CD4-positive, alpha-beta T cell (primary cell): Measurements from ENCODE around the gene PGC. TPM values are rescaled to one million over a fixed set of nuclear protein-coding genes. Genes with fewer than 3 reads are reported as not detected.

Experiments used
- ATAC-seq: fragments of 200-7000 bp; cut with Tn5 transposase; one replicate; pipeline ENCODE4 v1.10.0; 2022; ENCODE audit warnings: mild to moderate bottlenecking; ENCODE audit not compliant: poor library complexity
- CTCF ChIA-PET: fragments of 350-600 bp; sonication (Branson Sonifier 250); formaldehyde crosslinking; loops from one replicate; lab custom pipeline; 2021; ENCODE audit warnings: antibody characterized with exemption, inconsistent platforms; lab: Charles Lee
- POLR2A ChIA-PET: fragments of 350-600 bp; sonication (Branson Sonifier 250); formaldehyde crosslinking; loops from one replicate; lab custom pipeline; 2021; ENCODE audit warnings: antibody characterized with exemption, inconsistent platforms; lab: Charles Lee
- DNase-seq, 14 experiments: peaks; one replicate each; pipeline ENCODE4 v3.0.0-alpha.2; 2013 to 2020; ENCODE audit warnings: mixed read lengths in 2 of 14
- H3K27ac ChIP-seq, 2 donors: one replicate each; pipeline versions ENCODE4 v1.5.1 to v1.7.0; 2013; ENCODE audit warnings: low read length in 2 of 2, low read depth in 1 of 2, mild to moderate bottlenecking in 1 of 2
- H3K27me3 ChIP-seq, 2 experiments: 1 replicate in 1 of 2; 2 replicates in 1 of 2; pipeline versions ENCODE4 v1.6.1 to v1.7.0; 2013; ENCODE audit warnings: low read length in 2 of 2, control low read depth in 1 of 2, mild to moderate bottlenecking in 1 of 2, moderate library complexity in 1 of 2; ENCODE audit not compliant: insufficient read depth in 2 of 2, control insufficient read depth in 1 of 2
- H3K36me3 ChIP-seq: one replicate; pipeline ENCODE4 v1.6.1; 2013; ENCODE audit warnings: low read length, control low read depth; ENCODE audit not compliant: insufficient read depth
- H3K4me1 ChIP-seq: one replicate; pipeline ENCODE4 v1.6.1; 2013; ENCODE audit warnings: low read length, control low read depth; ENCODE audit not compliant: insufficient read depth
- H3K4me3 ChIP-seq: one replicate; pipeline ENCODE4 v1.5.1; 2013; ENCODE audit warnings: mild to moderate bottlenecking, low read length, moderate library complexity
- H3K9me3 ChIP-seq, 2 experiments: 1 replicate in 1 of 2; 2 replicates in 1 of 2; pipeline versions ENCODE4 v1.6.1 to v1.7.0; 2013; ENCODE audit warnings: low read length in 2 of 2, mild to moderate bottlenecking in 2 of 2, control low read depth in 1 of 2, moderate library complexity in 1 of 2; ENCODE audit not compliant: control insufficient read depth in 1 of 2, insufficient read depth in 1 of 2
- H3K27ac Mint-ChIP-seq: one replicate; pipeline ENCODE4 v1.8.0; 2020; ENCODE audit warnings: mixed read lengths
- H3K27me3 Mint-ChIP-seq: one replicate; pipeline ENCODE4 v1.8.0; 2021; ENCODE audit warnings: mixed read lengths
- H3K36me3 Mint-ChIP-seq: one replicate; pipeline ENCODE4 v1.8.0; 2021; ENCODE audit warnings: low read depth, mixed read lengths
- H3K4me1 Mint-ChIP-seq: one replicate; pipeline ENCODE4 v1.8.0; 2021; ENCODE audit warnings: low read depth, mixed read lengths
- H3K4me3 Mint-ChIP-seq: one replicate; pipeline ENCODE4 v1.8.0; 2020; ENCODE audit warnings: mild to moderate bottlenecking, mixed read lengths
- H3K9me3 Mint-ChIP-seq: one replicate; pipeline ENCODE4 v1.8.0; 2020; ENCODE audit warnings: mixed read lengths
- intact Hi-C, 2 experiments: fragments of 100-400 bp; cut with DNase I in 1 of 2; cut with micrococcal nuclease in 1 of 2; formaldehyde crosslinking; loops; one replicate each; pipeline versions ENCODE4 v1.15.1 to v1.9.0; 2023 to 2025; cut with DNase I, micrococcal nuclease
- total RNA-seq, 174 experiments: library from RNA in 2 of 174; stranded (reverse) in 2 of 174; gene quantifications; one replicate each; pipeline ENCODE4 v1.2.3 and lab custom pipeline; 2021 to 2026
- TF ChIP-seq, protein P1 (sequence below): fragments of 200-600 bp; IDR thresholded peaks from one replicate; pipeline ENCODE4 v1.8.0; 2022; ENCODE audit warnings: antibody characterized with exemption, mild to moderate bottlenecking

PGC gene
- total RNA-seq, 2 experiments from 2014 or later: not detected

DNA sequence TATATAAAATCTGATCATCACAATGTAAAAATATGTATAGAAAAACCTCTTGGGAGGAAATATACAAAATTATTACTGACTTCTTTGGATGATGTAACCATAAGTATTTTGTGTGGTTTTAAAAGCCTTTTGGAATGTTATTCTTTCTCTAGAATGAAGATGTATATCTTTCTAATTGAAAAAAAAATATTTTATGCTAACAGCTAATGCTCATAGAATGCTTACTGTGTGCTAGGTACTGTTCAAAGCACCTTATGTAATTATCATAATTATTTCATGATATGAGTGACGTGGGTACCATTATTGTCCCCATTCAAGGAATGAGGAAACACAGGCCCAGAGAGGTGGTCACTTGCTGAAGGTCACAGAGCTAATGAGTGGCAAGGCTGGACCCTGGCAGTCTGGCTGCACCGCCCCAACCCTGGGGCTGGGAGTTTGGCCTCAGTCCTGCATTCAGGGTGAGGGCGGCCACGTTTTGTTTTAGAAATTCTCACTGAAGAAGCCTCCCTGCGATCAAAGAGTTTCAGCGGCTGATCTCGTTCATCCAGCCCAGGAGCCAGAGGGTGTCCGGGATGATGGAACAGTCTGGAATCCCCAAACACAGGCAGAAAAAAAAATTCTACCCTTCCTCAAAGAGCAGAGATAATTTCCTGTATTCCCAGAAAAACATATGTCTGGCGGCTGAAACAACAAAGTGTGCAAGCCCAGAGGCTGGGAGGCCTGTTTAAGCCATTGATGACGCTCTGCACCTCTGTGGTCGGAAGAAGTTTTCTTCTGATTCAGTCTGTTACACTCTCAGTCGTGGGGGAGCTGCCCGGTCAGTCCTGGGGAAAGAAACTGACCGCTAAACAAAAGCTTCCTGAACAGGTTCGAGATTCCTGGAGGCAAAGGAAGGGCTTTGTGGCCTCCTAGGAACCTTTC is 49.1 kb downstream of the PGC start:
- no peaks in the 10 kb centered on the region for H3K36me3 Mint-ChIP-seq
- peaks cover 4% of the 10 kb centered on the region for H3K36me3 ChIP-seq
- H3K4me3 Mint-ChIP-seq: no peak overlapping the region
- intact Hi-C loops: no loop called here
- no peak overlapping the region for H3K4me3 ChIP-seq
- no peaks in the 10 kb centered on the region for H3K27me3 ChIP-seq
- no peaks in the 10 kb centered on the region for H3K4me1 ChIP-seq
- H3K27ac ChIP-seq: no peak overlapping the region
- TF ChIP-seq, protein P1, sequence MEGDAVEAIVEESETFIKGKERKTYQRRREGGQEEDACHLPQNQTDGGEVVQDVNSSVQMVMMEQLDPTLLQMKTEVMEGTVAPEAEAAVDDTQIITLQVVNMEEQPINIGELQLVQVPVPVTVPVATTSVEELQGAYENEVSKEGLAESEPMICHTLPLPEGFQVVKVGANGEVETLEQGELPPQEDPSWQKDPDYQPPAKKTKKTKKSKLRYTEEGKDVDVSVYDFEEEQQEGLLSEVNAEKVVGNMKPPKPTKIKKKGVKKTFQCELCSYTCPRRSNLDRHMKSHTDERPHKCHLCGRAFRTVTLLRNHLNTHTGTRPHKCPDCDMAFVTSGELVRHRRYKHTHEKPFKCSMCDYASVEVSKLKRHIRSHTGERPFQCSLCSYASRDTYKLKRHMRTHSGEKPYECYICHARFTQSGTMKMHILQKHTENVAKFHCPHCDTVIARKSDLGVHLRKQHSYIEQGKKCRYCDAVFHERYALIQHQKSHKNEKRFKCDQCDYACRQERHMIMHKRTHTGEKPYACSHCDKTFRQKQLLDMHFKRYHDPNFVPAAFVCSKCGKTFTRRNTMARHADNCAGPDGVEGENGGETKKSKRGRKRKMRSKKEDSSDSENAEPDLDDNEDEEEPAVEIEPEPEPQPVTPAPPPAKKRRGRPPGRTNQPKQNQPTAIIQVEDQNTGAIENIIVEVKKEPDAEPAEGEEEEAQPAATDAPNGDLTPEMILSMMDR: no peak
- no peak overlapping the region for H3K27ac Mint-ChIP-seq
- no peaks in the 10 kb centered on the region for H3K27me3 Mint-ChIP-seq
- no peaks in the 10 kb centered on the region for H3K9me3 Mint-ChIP-seq
- ChIA-PET CTCF (no interaction called here), POLR2A (no interaction called here)
- no peak for DNase-seq
- H3K9me3 ChIP-seq: no peaks in the 10 kb centered on the region
- ATAC-seq: no peak
- no peaks in the 10 kb centered on the region for H3K4me1 Mint-ChIP-seq

DNA sequence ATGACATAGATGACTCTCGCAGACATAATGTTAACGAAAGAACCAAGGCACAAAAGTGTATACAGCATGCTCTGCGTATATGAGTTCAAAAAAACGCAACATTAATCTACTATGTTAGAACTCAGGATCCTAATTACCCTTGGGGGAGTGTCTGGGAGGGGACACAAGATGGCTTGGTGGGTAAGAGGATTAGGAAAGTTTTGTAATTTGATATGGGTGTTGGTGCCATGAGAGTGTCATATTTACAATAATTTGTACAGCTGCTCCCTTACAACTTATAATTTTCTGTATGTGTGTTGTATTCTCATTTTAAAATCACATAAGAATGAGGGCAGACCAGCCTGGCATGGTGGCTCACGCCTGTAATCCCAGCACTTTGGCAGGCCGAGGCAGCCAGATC is 50.4 kb downstream of the PGC start:
- Histone ChIP-seq H3K4me1 (no peaks in the 10 kb centered on the region), H3K4me3 (no peak overlapping the region), H3K36me3 (no peaks in the 10 kb centered on the region), H3K27me3 (no peaks in the 10 kb centered on the region), H3K27ac (no peak overlapping the region), H3K9me3 (no peaks in the 10 kb centered on the region)
- Mint-ChIP-seq H3K36me3 (no peaks in the 10 kb centered on the region), H3K4me3 (no peak overlapping the region), H3K4me1 (no peaks in the 10 kb centered on the region), H3K9me3 (no peaks in the 10 kb centered on the region), H3K27ac (no peak overlapping the region), H3K27me3 (no peaks in the 10 kb centered on the region)
- CTCF ChIA-PET: no interaction called here
- intact Hi-C loops: no loop called here
- no peak for ATAC-seq
- no peak for DNase-seq
- POLR2A ChIA-PET: no interaction called here
- TF ChIP-seq, protein P1: no peak

DNA sequence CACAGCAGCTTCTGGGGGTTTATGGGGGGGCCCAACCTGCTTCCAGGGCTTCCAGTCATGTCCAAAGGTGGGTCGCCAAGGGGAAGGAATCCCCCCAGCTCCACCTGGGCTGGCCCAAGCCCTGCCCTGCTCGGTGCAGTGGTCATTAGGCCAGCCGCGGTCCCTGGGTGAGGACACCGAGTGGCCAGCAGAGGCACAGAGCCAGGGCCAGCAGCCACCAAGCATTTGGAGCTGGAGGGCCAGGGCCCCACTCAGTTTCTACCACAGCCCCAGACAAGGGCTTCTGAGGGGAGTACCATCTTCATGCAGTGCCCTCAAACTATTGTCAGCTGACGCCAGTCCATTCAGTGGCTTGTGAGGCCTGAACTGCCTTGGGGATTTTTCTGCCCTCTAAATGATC is 51.4 kb downstream of the PGC start:
- CTCF ChIA-PET: interaction anchor here (0.8 kb wide), 1 partner anchor 12 kb away, joined by 3 read pairs; no protein-coding TSS in a partner anchor
- TF ChIP-seq, protein P1: no peak

More for the DNA sequence above, 51.4 kb downstream of the PGC start:
- Histone ChIP-seq H3K9me3 (no peaks in the 10 kb centered on the region), H3K27me3 (no peaks in the 10 kb centered on the region), H3K4me3 (no peak overlapping the region), H3K36me3 (peaks cover 3% of the 10 kb centered on the region), H3K27ac (no peak overlapping the region), H3K4me1 (no peaks in the 10 kb centered on the region)
- ATAC-seq (no peak), DNase-seq (no peak)
- intact Hi-C loops: no loop called here
- no peak overlapping the region for H3K27ac Mint-ChIP-seq
- H3K27me3 Mint-ChIP-seq: no peaks in the 10 kb centered on the region
- no peaks in the 10 kb centered on the region for H3K4me1 Mint-ChIP-seq
- no peaks in the 10 kb centered on the region for H3K36me3 Mint-ChIP-seq
- no peak overlapping the region for H3K4me3 Mint-ChIP-seq
- H3K9me3 Mint-ChIP-seq: no peaks in the 10 kb centered on the region
- POLR2A ChIA-PET: no interaction called here
